NCI-H526 (cell line): ENCODE data around the gene BAIAP3.
A peak's percentile ranks its signal among the peaks of the same experiment; 100 is the strongest.
"Not testable (repeated sequence)": the region's sequence is repeated elsewhere in the genome, so short reads cannot be mapped to it uniquely, and the experiment has no call there.

Source experiments
- DNase-seq, 2 experiments: peaks; one replicate each; lab custom pipeline; 2025; lab: John Stamatoyannopoulos, UW

BAIAP3 gene

GRCh38 chr16:1318268-1318545, 15.2 kb upstream of the BAIAP3 start:
- no peak for DNase-seq

DNA sequence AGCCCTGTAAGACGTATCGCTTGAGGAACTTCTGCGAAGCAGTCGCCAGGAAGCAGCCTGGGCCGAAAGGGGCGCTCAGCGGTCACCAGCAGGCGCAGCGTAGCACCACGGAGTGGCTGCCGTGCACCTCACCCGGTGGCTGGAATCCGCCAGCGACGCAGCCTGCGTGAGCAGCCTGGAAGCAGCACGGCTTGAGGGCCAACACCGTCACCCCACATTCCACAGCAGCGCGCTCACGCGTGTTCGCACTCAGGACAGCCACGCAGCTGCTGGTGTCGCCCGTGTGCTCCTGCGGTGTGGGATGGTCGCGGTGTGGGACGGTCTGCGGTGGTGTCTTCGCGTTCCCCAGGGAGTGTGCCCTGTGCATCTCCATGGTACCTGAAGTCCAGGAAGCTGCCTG, 14.4 kb upstream of the BAIAP3 start:
- no peak for DNase-seq

GRCh38 chr16:1320097-1320496, 13.3 kb upstream of the BAIAP3 start:
- DNase-seq, result no peak

GRCh38 chr16:1320658-1321240, 12.7 kb upstream of the BAIAP3 start:
- DNase-seq, result no peak

GRCh38 chr16:1322407-1322806, 11.0 kb upstream of the BAIAP3 start:
- DNase-seq, result no peak

DNA sequence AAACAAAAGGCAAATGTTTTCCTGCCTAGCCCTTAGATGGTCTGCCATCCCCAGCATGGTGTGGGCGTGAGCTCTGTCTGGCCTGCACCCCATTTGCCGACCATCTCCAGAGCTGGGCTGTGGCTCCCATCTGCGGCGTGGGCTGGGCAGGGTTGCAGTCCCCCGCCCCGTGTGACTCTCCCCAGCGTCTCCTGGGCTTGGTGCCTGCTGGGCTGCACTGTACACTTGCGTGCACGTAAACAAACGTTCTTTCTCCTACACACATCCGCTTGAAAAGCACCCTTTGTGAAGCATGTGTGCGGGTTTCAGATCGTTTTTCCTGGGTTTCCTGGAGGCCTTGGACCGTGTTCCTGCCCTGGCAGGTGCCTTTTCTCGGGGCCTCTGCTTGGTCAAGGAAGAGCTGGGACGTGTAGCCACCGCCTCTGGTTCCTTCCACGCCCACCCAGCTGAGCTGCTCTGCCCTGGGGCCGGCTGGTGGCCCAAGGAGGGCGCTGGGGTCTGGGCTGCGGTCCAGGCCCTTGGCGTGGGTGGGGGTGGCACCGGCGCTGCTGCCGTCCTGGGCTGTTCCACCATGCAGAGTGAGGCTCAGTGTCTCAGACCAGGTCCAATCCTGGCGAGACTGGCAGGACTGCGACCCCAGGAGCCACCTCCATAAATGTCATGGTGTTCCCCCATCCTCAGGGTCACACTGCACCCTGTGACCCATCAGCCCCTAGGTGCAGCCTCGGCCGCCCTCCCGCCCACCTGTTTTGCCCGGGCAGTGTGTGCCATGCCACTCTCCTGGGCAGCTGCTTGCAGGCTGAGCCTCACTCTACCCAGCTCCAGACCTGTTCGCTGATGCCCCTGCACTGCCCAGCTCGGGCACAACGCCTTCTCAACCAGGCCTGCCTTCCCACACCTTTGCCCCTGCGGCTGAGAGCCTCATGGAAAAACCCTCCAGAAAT, 9.9 kb upstream of the BAIAP3 start:
- no peak for DNase-seq

- no peak for DNase-seq
Observed at GRCh38 chr16:1324286-1324826, 9.1 kb upstream of the BAIAP3 start.

GRCh38 chr16:1325261-1325660, 8.2 kb upstream of the BAIAP3 start:
- no peak for DNase-seq

DNA sequence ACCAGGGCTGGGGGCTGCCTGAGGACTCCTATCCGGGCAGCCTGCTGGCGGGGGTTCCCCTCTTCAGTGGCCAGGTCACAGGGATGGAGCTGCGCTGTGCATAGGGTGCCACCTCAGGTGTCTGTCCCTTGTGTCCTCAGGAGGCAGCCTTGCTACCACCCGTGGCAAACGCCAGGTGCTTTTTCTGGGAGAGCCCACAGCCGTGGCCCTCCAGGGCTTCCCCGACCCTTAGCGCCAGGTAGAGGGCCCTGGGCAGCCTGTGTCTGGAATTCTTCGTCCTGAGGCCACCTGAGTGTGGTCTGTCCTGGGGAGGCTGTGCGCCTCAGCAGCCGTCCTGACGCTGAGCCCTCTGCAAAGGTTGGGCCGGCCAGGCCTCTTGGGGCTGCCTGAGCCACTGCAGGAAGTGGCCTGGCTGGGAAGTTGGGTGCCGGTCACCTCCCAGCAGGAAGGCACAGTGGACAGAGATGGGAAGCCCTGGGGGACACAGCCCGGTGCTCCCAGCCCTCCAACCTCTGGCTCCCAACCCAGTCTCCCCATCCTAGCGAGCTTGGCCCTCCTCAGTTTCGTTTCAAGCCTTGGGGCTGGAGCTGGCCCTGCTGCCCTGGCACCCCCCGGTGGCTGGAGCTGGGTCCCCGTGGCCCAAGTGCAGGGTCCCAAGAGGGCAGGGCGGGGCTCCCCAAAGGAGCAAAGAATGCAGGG, 7.6 kb upstream of the BAIAP3 start:
- DNase-seq, result no peak

- no peak for DNase-seq
Observed at GRCh38 chr16:1326391-1326790, 7.1 kb upstream of the BAIAP3 start.

DNA sequence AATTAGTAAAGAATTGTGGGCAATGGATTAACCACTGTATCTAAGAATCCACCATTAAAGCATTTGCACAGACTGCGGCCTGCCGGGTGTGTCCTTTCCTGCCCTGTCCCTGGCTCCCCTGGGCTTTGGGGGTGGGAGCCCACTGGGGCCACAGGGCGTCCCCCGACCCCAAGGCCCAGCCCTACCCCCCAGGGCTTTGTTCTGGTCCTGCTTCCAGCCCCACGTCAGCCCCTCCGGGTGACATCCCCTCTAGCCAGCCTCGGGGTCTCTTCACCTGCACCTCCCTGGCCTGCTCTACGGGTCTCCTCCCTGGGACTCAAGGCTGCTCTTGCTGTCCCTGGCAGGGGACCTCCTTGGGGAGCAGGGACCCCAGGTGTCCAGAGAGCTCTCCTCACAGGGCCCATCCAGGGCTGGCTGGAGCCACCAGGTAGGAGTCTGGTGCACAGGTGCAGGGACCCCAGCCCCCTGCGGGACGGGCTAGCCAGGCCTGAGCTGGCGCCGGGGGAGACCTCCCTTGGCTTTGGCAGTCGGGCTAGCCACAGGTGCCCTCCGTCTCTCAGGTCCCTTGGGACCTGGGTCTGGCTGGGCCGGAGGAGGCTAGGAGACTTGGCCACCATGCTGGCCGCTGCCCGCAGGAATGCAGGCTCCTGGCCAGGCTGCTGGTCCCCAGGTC, 6.4 kb upstream of the BAIAP3 start:
- DNase-seq, result no peak

DNA sequence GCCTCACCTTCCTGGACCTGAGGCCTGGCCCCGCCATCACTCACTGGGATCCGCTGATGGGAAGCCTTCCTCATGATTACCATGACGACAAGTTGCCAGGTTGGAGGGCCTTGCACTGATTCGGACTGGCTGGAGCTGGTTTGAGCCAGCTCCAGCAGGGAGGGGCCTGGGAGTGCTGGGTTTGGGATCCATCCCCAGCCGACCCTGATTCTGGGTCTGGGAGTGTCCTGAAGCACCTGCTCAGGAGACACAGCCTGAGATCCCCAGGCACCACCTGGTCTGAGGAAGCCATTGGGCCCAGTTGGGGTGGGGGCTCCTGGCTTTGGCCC, 5.9 kb upstream of the BAIAP3 start:
- DNase-seq, result no peak

- DNase-seq, result not testable (repeated sequence)
Observed at GRCh38 chr16:1328136-1328535, 5.3 kb upstream of the BAIAP3 start.

DNA sequence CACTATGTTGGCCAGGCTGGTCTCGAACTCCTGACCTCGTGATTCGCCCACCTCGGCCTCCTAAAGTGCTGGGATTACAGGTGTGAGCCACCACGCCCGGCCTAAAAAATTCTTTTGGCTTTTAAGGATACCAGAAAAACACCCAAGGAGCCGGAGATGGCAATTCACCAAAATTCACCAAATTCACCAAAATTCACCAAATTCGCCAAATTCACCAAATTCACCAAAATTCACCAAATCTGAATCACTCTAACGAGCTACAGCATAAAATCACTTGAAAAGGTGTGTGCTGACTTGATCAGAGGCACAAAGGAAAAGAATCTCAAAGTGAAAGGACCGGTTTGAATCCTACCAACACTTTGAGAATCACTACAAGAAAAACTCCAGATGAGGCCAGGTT, 4.5 kb upstream of the BAIAP3 start:
- DNase-seq, result not testable (repeated sequence)

GRCh38 chr16:1330260-1330914, 3.1 kb upstream of the BAIAP3 start:
- DNase-seq, result peak in 1 of 2 experiments; percentile 72

DNA sequence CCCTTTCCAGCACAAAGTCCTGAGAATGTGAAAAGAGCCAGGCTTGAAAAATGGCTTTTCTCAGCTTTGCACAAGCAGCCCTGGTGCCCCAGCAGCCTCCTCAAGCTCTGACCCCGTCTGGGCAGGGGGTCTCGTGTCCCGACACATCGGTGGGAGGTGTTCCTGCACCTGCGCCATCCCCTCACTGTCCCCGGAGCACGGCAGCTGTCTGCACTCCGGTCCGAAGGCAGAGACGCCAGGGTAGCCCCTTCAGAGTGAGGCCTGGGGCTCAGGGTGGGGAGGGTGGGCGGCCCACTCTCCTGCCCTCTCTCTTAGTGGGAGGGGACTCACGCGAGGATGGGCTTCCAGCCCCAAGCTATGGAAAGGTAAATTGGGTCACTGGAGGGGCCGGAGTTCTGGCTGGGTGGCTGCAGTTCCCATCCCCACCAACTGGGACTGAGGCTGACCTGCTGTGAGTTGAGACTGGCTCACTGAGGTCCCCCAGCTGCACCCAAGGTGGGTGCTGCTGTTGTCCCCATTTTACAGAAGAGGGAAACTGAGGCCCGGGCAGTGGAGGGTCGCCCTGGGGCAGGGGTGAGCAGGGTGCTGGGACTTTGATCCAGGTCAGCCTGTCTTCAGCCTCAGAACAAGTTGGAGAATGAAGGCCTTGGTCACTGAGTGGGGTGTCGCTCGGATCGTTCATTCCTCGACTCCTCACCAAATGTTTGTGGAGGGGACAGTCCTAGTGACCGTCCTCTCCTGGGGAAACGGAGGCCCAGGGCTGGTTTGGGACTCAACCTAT, 2.3 kb upstream of the BAIAP3 start:
- DNase-seq, result no peak

DNA sequence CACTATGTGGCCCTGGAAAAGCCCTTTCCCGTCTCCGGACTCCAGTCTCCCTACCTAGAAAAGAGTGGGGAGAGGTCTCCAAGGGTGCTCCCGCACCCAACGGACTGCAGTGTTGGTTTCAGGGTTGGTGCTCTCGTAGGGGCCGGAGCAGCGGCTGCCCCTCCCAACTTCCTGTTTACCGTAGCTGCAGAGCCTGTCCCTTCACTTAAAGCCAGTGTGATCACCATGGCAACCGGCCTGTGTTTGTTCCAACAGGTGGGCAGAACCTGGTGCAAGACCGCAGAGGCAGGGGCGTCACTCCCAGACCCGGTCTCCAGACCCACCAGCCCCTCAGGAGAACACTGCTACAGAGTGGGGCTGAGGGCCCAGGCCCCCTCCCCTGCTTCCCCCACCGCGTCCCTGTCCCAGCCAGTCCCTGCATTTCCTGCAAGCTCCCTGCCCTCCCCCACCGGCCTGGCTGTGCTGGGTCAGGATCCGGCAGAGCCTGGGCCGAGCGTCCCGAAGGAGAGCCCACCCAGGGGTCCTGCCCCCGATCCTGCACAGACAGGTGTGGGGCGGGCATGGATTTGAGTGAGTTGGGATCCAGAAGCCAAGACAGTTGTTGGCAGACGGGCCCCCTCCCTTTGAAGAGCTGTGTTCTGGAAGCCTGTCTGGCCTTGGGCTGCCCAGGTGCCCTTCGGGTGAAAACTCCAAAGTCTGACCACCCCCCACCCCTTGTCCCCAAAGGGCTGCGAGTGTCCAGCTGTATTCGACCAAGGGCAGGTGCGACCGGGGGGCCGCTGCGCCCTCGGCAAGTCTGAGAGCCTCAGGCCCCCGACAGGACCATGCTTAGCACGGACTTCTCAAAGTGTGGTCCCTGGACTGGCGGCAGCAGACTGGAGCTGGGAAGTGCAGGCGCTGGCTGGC, 1.5 kb upstream of the BAIAP3 start:
- peak; percentile 25 to 39 for DNase-seq

DNA sequence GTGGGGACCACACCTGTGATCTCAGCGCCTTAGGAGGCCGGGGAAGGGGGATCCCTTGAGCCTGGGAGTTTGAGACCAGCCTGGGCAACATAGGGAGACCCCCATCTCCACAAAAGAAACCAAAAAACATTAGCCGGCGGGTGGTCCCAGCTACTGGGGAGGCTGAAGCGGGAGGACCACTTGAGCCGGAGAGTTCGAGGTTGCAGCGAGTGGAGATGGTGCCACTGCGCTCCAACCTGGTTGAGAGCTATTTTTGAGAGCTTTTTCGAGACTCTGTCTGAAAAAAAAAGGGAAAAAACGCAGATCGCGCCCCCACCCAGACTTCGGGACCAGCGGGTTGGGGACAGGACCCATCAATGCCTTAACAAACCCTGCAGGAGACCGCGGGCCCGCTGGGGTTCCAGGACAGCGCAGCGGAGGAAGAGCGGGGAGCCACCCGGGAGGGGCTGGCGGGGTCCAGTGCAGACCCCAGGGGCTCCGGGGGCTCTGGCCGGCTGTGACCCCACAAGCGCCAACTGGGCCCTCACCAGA, 762 bp upstream of the BAIAP3 start:
- no peak for DNase-seq

GRCh38 chr16:1333854-1334700, 632 bp downstream of the BAIAP3 start:
- DNase-seq, result no peak
